Kidney (tissue), 14 donors: ENCODE data around the gene SLC7A6OS. TPM values are rescaled to one million over a fixed set of nuclear protein-coding genes. Genes with fewer than 3 reads are reported as not detected.

Experiments
- DNase-seq, 5 donors: peaks; one replicate each; pipeline ENCODE4 v3.0.0-alpha.2; 2013 to 2020
- FAIRE-seq: peaks from 2 replicates; lab custom pipeline; 2012; peaks lifted over from hg19 to GRCh38; lab: Jason Lieb, UNC
- H3K27ac ChIP-seq, 2 donors: one replicate each; pipeline ENCODE4 v1.7.0; 2013; ENCODE audit warnings: low read depth in 2 of 2, low read length in 2 of 2, inconsistent platforms in 1 of 2
- H3K27me3 ChIP-seq: one replicate; pipeline ENCODE4 v1.7.1; 2013; ENCODE audit warnings: low read length, inconsistent platforms; ENCODE audit not compliant: control insufficient read depth, insufficient read depth
- H3K36me3 ChIP-seq, 3 donors: one replicate each; pipeline versions ENCODE4 v1.7.0 to v1.7.1; 2013; ENCODE audit warnings: low read length in 3 of 3, control low read depth in 1 of 3, inconsistent platforms in 1 of 3; ENCODE audit not compliant: insufficient read depth in 3 of 3, control insufficient read depth in 2 of 3
- H3K4me1 ChIP-seq, 3 donors: one replicate each; pipeline versions ENCODE4 v1.7.0 to v1.7.1; 2013; ENCODE audit warnings: low read length in 3 of 3, inconsistent platforms in 1 of 3, low read depth in 1 of 3; ENCODE audit not compliant: control insufficient read depth in 2 of 3, insufficient read depth in 2 of 3
- H3K4me3 ChIP-seq, 3 donors: one replicate each; pipeline versions ENCODE4 v1.7.0 to v1.8.1; 2013; ENCODE audit warnings: low read length in 3 of 3, control low read depth in 1 of 3, inconsistent platforms in 1 of 3
- H3K9ac ChIP-seq, 3 donors: one replicate each; pipeline versions ENCODE4 v1.7.0 to v1.7.1; 2013; ENCODE audit warnings: low read length in 3 of 3, control low read depth in 1 of 3, inconsistent platforms in 1 of 3
- H3K9me3 ChIP-seq, 3 donors: one replicate each; pipeline versions ENCODE4 v1.7.0 to v1.7.1; 2013; ENCODE audit warnings: low read length in 3 of 3, control low read depth in 1 of 3, inconsistent platforms in 1 of 3; ENCODE audit not compliant: control insufficient read depth in 2 of 3, insufficient read depth in 1 of 3
- CTCF ChIP-seq: IDR thresholded peaks from 3 replicates; pipeline ENCODE4 v1.5.1; 2012; ENCODE audit warnings: mild to moderate bottlenecking, moderate library complexity, borderline replicate concordance; ENCODE audit not compliant: insufficient read depth; ENCODE audit errors: extremely low read depth
- intact Hi-C: fragments of 100-400 bp; cut with DNase I; formaldehyde crosslinking; loops from one replicate; pipeline ENCODE4 v1.11.1; 2022
- polyA plus RNA-seq: library from polyadenylated mRNA; stranded (reverse); fragments of 350-450 nt; fragmentation: Illumina TruSeq; extraction: RNeasy Lipid Tissue Mini Kit (QIAGEN cat#74804); gene quantifications from one replicate; pipeline ENCODE4 v1.2.3, GENCODE V29; 2014; ENCODE audit warnings: low read depth, low replicate concordance; ENCODE audit not compliant: insufficient read depth
- total RNA-seq: library from RNA; stranded (reverse); fragmentation: NEBNext Ultra II Directional; extraction: Animal tissue kit (Norgen Biotek cat#: 25700); gene quantifications from one replicate; pipeline ENCODE4 v1.2.1, GENCODE V29; 2021
- donor health status: control.
- donor health status: control.
- donor health status: control.
- donor health status: control.
- donor health status: control.
- donor health status: DM: yes; HTN: yes; CAD: no.
- donor health status: Normal renal cell carcinoma (clear cell type).

Gene SLC7A6OS
- total and polyA plus RNA-seq, 2 donors from 2014 or later, result 9.2 to 20.3 TPM

- peaks cover 0 to 42% (median 33%) of the 10 kb centered on the region in 3 donors for H3K36me3 ChIP-seq
- peaks cover 0 to under 1% (median 0%) of the 10 kb centered on the region in 3 donors for H3K4me1 ChIP-seq
- no peaks in the 10 kb centered on the region for H3K27me3 ChIP-seq
- no peaks in the 10 kb centered on the region for H3K9me3 ChIP-seq
- no peak overlapping the region for H3K27ac ChIP-seq
- FAIRE-seq, result no peak
- TF ChIP-seq CTCF, result no peak
- intact Hi-C loops, result no loop called here
- H3K4me3 ChIP-seq, result no peak overlapping the region
- peak in 1 of 5 donors; percentile 22 for DNase-seq
- H3K9ac ChIP-seq, result no peak overlapping the region
These were observed 40.1 kb upstream of the SLC7A6OS start for GRCh38 chr16:68350813-68351350.

DNA sequence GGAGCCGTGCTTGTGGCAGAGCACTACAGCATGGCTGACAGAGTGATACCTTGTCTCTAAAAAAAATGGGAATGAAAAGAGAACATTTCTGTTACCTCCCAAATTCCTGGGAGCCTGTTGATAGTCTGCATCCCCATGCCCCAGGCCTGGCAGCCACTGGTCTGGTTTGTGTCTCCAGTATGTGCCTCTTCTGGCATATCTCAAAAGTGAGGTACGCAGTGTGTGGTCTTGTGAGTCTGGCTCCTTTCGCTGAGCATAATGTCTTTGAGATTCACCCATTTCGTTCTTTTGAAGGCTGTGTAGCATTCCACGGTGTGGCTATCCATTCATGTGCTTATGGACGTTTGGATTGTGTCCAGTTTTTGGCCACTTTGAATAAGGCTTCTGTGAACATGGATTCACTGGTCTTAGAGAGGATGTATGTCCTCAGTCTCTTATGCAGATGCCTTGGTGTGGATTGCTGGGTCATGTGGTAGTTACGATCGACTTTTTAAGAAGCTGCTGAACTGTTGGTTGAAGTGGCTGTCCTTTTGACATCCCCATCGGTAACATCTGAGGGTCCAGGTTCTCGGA lies 39.2 kb upstream of the SLC7A6OS start:
- Histone ChIP-seq H3K9ac (no peak overlapping the region), H3K4me3 (no peak overlapping the region), H3K9me3 (no peaks in the 10 kb centered on the region), H3K27ac (no peak overlapping the region), H3K27me3 (no peaks in the 10 kb centered on the region), H3K36me3 (peaks cover 0 to 47% (median 38%) of the 10 kb centered on the region in 3 donors), H3K4me1 (no peaks in the 10 kb centered on the region)
- intact Hi-C loops, result no loop called here
- no peak for FAIRE-seq
- no peak for TF ChIP-seq CTCF
- DNase-seq, result peak in 1 of 5 donors; percentile 34

GRCh38 chr16:68348639-68349445 lies 38.1 kb upstream of the SLC7A6OS start:
- intact Hi-C loops, result no loop called here
- DNase-seq, result peak in 1 of 5 donors; percentile 39

More at GRCh38 chr16:68348639-68349445, 38.1 kb upstream of the SLC7A6OS start:
- H3K4me3 ChIP-seq, result no peak overlapping the region
- TF ChIP-seq CTCF, result no peak
- H3K36me3 ChIP-seq, result peaks cover 0 to 38% (median 36%) of the 10 kb centered on the region in 3 donors
- H3K27ac ChIP-seq, result no peak overlapping the region
- H3K27me3 ChIP-seq, result no peaks in the 10 kb centered on the region
- H3K9ac ChIP-seq, result no peak overlapping the region
- no peaks in the 10 kb centered on the region for H3K9me3 ChIP-seq
- no peak for FAIRE-seq
- H3K4me1 ChIP-seq, result no peaks in the 10 kb centered on the region
